Hair follicle dermal papilla cell (primary cell): Measurements from ENCODE around the gene SCAF1. TPM values are rescaled to one million over a fixed set of nuclear protein-coding genes. Genes with fewer than 3 reads are reported as not detected.

Experiments
- small RNA-seq: library from RNA; depleted of rRNA; stranded (forward); fragments of <200 nt; gene quantifications from one replicate; pipeline ENCODE3, GENCODE V24; 2012
- total RNA-seq: library from RNA; depleted of rRNA; stranded (reverse); fragments of >200 nt; gene quantifications from 2 replicates; pipeline ENCODE4 v1.2.3, GENCODE V29; 2012

SCAF1 gene
- total RNA-seq: 21.7 and 23.8 TPM in 2 replicates

DNA sequence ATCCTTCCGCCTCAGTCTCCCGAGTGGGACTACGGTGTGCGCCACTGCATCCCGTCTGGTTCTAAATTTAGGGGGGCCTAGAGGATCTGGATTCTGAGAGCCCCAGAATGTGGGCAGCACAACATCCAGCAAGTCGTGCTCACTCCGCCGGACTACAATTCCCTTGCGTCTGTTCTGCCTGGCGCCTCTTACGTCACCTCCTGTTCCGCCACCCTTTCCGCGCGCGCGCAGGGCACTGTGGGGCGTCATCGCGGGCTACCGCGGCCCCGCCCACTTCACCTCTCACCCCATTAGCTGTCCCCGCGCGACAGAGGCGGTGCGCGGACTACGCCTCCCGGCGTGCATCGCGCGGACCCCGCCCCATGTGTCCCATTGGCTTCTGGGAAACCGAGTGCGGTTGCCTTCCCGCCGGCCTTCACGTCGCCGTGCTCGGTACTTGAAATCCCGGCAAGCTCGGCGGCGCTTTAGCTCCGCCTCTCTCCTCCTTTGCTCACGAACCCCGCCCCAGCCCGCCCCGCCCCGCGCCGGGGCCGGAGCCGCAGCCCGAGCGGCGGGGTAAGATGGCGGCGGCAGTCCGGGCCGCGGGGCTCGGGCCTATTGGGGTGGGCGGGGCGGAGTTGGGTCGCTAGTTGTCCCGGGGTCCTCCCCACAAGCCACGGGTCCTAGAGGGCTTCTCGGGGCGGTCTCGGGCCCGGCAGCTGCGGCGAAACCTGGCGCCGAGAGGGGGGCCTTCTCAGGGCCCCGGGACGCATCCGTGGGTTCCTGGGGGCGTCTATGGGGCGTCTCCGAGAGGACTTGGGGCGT lies at the start of gene SCAF1:
Gene SCAF1, plus strand, starts transcription at position 522 of the 804 bp plus-strand sequence. CDS start 2,818 bp downstream, outside the sequence.

GRCh38 chr19:49640113-49640898 lies 1.7 kb upstream of the SCAF1 start, which contains the start of gene RRAS:
Gene RRAS (minus strand): TSS chr19:49640143. CDS start chr19:49640098, 45 bp downstream.

GRCh38 chr19:49665351-49666119 lies 23.5 kb downstream of the SCAF1 start, which contains the start of the genes BCL2L12 and IRF3:
Gene BCL2L12 (plus strand): TSS chr19:49665933. CDS start chr19:49666693, 760 bp downstream.
Gene IRF3 (minus strand): TSS chr19:49665857. CDS start chr19:49664838, 1,019 bp downstream.

GRCh38 chr19:49677231-49677900 lies 35.4 kb downstream of the SCAF1 start, which contains the start of gene PRMT1:
Gene PRMT1 (plus strand): TSS chr19:49677271. CDS start chr19:49677281, 10 bp downstream.

GRCh38 chr19:49689133-49690078 lies 47.4 kb downstream of the SCAF1 start, which contains the start of gene ADM5:
Gene ADM5 (plus strand): TSS chr19:49689594. CDS start chr19:49689838, 244 bp downstream.

GRCh38 chr19:49690656-49691242 lies 48.7 kb downstream of the SCAF1 start, which contains the start of gene CPT1C:
Gene CPT1C (plus strand): TSS chr19:49691116. CDS start chr19:49692253, 1,137 bp downstream.

Small RNA genes lying within 50 kb of the gene (small RNA-seq; reads per million reads assigned to genes)
- gene MIR5088: not detected

Other genes with a start within 250 kb of the SCAF1 start
- not detected in 2 replicates for gene PTH2, start 218.8 kb upstream of the SCAF1 start, total RNA-seq
- not detected in 2 replicates for gene GFY, start 216.8 kb upstream of the SCAF1 start, total RNA-seq
- 0.16 and 0.36 TPM in 2 replicates for gene SLC17A7, start 200.7 kb upstream of the SCAF1 start, total RNA-seq
- 65.1 and 68.2 TPM in 2 replicates for gene PIH1D1, start 190.4 kb upstream of the SCAF1 start, total RNA-seq
- 36.0 and 39.0 TPM in 2 replicates for gene ALDH16A1, start 189.0 kb upstream of the SCAF1 start, total RNA-seq
- gene FLT3LG, start 168.0 kb upstream of the SCAF1 start, total RNA-seq: 12.1 and 12.7 TPM in 2 replicates
- gene RPL13A, start 154.6 kb upstream of the SCAF1 start, total RNA-seq: 1,679 and 1,804 TPM in 2 replicates
- 1,616 and 1,768 TPM in 2 replicates for gene RPS11, start 145.8 kb upstream of the SCAF1 start, total RNA-seq
- gene FCGRT, start 129.5 kb upstream of the SCAF1 start, total RNA-seq: 76.9 and 77.5 TPM in 2 replicates
- gene RCN3, start 114.2 kb upstream of the SCAF1 start, total RNA-seq: 155 and 167 TPM in 2 replicates
- gene NOSIP, start 61.7 kb upstream of the SCAF1 start, total RNA-seq: 46.8 and 50.1 TPM in 2 replicates
- 2.2 TPM in 1 of 2 replicates, not detected in the other for gene PRRG2, start 60.9 kb upstream of the SCAF1 start, total RNA-seq
- gene PRR12, start 51.0 kb upstream of the SCAF1 start, total RNA-seq: 3.9 and 4.4 TPM in 2 replicates
- gene RRAS, start 2.1 kb upstream of the SCAF1 start, total RNA-seq: 36.7 and 55.3 TPM in 2 replicates
- gene IRF3, start 23.6 kb downstream of the SCAF1 start, total RNA-seq: 32.3 and 32.8 TPM in 2 replicates
- gene BCL2L12, start 23.7 kb downstream of the SCAF1 start, total RNA-seq: 2.9 and 8.1 TPM in 2 replicates
- 186 and 192 TPM in 2 replicates for gene PRMT1, start 35.1 kb downstream of the SCAF1 start, total RNA-seq
- 0.36 and 1.1 TPM in 2 replicates for gene ADM5, start 47.4 kb downstream of the SCAF1 start, total RNA-seq
- gene CPT1C, start 48.9 kb downstream of the SCAF1 start, total RNA-seq: 18.2 and 20.4 TPM in 2 replicates
- not detected in 2 replicates for gene TSKS, start 121.1 kb downstream of the SCAF1 start, total RNA-seq
- gene AP2A1, start 124.8 kb downstream of the SCAF1 start, total RNA-seq: 112 and 115 TPM in 2 replicates
- gene FUZ, start 171.1 kb downstream of the SCAF1 start, total RNA-seq: 21.3 and 22.1 TPM in 2 replicates
- gene MED25, start 176.1 kb downstream of the SCAF1 start, total RNA-seq: 24.2 and 25.6 TPM in 2 replicates
- gene PTOV1, start 208.9 kb downstream of the SCAF1 start, total RNA-seq: 51.1 and 56.5 TPM in 2 replicates
- 50.0 and 52.1 TPM in 2 replicates for gene PNKP, start 225.4 kb downstream of the SCAF1 start, total RNA-seq
- 18.2 and 19.7 TPM in 2 replicates for gene AKT1S1, start 235.1 kb downstream of the SCAF1 start, total RNA-seq
- gene TBC1D17, start 235.5 kb downstream of the SCAF1 start, total RNA-seq: 30.2 and 33.3 TPM in 2 replicates